C4-2B (cell line): ENCODE measurements around the gene CHST11.

Experiments used
- ZFX ChIP-seq: fragments of 450-650 bp; IDR thresholded peaks from 2 replicates; pipeline ENCODE4 v1.6.1; 2017
- TF ChIP-seq, protein P1 (sequence below): fragments of 450-650 bp; conservative IDR thresholded peaks from 2 replicates; pipeline ENCODE4 v1.5.1; 2017; ENCODE audit warnings: mild to moderate bottlenecking

GRCh38 chr12:104475271-104475670 lies 18.5 kb downstream of the CHST11 start:
- TF ChIP-seq, protein P1, sequence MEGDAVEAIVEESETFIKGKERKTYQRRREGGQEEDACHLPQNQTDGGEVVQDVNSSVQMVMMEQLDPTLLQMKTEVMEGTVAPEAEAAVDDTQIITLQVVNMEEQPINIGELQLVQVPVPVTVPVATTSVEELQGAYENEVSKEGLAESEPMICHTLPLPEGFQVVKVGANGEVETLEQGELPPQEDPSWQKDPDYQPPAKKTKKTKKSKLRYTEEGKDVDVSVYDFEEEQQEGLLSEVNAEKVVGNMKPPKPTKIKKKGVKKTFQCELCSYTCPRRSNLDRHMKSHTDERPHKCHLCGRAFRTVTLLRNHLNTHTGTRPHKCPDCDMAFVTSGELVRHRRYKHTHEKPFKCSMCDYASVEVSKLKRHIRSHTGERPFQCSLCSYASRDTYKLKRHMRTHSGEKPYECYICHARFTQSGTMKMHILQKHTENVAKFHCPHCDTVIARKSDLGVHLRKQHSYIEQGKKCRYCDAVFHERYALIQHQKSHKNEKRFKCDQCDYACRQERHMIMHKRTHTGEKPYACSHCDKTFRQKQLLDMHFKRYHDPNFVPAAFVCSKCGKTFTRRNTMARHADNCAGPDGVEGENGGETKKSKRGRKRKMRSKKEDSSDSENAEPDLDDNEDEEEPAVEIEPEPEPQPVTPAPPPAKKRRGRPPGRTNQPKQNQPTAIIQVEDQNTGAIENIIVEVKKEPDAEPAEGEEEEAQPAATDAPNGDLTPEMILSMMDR, result no peak
- no peak for TF ChIP-seq ZFX
